HepG2 (cell line): ENCODE measurements around the gene DRC3. TPM values are rescaled to one million over a fixed set of nuclear protein-coding genes. Genes with fewer than 3 reads are reported as not detected.

Experiments
- AGO1 ChIP-seq: fragments of 200-400 bp; formaldehyde crosslinking; IDR thresholded peaks from 2 replicates; pipeline ENCODE4 v1.6.1; 2017; ENCODE audit warnings: mild to moderate bottlenecking, low read depth, low read length, moderate library complexity; ENCODE audit not compliant: poor library complexity, severe bottlenecking
- ELF3 ChIP-seq: IDR thresholded peaks from 2 replicates; pipeline ENCODE4 v1.6.1; 2016; ENCODE audit warnings: missing genetic modification reagents, missing compliant biosample characterization
- FOXP4 ChIP-seq: sonication (generic); formaldehyde crosslinking; IDR thresholded peaks from 2 replicates; pipeline ENCODE4 v1.4.0; 2020; ENCODE audit warnings: missing genetic modification reagents
- KMT2A ChIP-seq: sonication (generic); formaldehyde crosslinking; IDR thresholded peaks from 2 replicates; pipeline ENCODE4 v1.4.0; 2020; ENCODE audit warnings: missing genetic modification reagents
- MTERF4 ChIP-seq: sonication (generic); formaldehyde crosslinking; IDR thresholded peaks from 2 replicates; pipeline ENCODE4 v1.8.0; 2023; ENCODE audit warnings: mild to moderate bottlenecking, missing genetic modification reagents
- MYC ChIP-seq: sonication (generic); formaldehyde crosslinking; IDR thresholded peaks from 2 replicates; pipeline ENCODE4 v1.9.0; 2021; ENCODE audit warnings: missing genetic modification reagents, borderline replicate concordance
- RAD21 ChIP-seq: fragments of 450-650 bp; formaldehyde crosslinking; IDR thresholded peaks from 2 replicates; pipeline ENCODE4 v1.5.0; 2020; ENCODE audit warnings: mild to moderate bottlenecking
- SKIL ChIP-seq: sonication (generic); formaldehyde crosslinking; IDR thresholded peaks from 2 replicates; pipeline ENCODE4 v1.8.0; 2022; ENCODE audit warnings: missing genetic modification reagents, mild to moderate bottlenecking, moderate library complexity, borderline replicate concordance
- SNAPC4 ChIP-seq: sonication (generic); formaldehyde crosslinking; IDR thresholded peaks from 2 replicates; pipeline ENCODE4 v1.4.0; 2020; ENCODE audit warnings: mild to moderate bottlenecking, missing genetic modification reagents
- SOX6 ChIP-seq, 2 experiments: fragments of 450-650 bp in 1 of 2; sonication (generic) in 1 of 2; formaldehyde crosslinking in 1 of 2; IDR thresholded peaks; 2 replicates each; pipeline versions ENCODE4 v1.4.0 to v1.6.1; 2017 to 2020; ENCODE audit warnings: antibody characterized with exemption in 1 of 2, mild to moderate bottlenecking in 1 of 2, missing genetic modification reagents in 1 of 2
- TBP ChIP-seq: sonication (generic); formaldehyde crosslinking; IDR thresholded peaks from 2 replicates; pipeline ENCODE4 v1.5.0; 2020; ENCODE audit warnings: missing genetic modification reagents
- XRCC5 ChIP-seq: fragments of 200-400 bp; formaldehyde crosslinking; optimal IDR thresholded peaks from 2 replicates; pipeline ENCODE3; 2017; ENCODE audit warnings: mild to moderate bottlenecking, low read length
- ZBTB38 ChIP-seq: sonication (generic); formaldehyde crosslinking; IDR thresholded peaks from 2 replicates; pipeline ENCODE4 v1.5.1; 2020; ENCODE audit warnings: mild to moderate bottlenecking, missing genetic modification reagents
- ZNF24 ChIP-seq: fragments of 450-650 bp; IDR thresholded peaks from 2 replicates; pipeline ENCODE4 v1.6.1; 2017; ENCODE audit warnings: antibody characterized with exemption, mild to moderate bottlenecking
- ZNF276 ChIP-seq: sonication (generic); formaldehyde crosslinking; IDR thresholded peaks from 2 replicates; pipeline ENCODE4 v1.4.0; 2020; ENCODE audit warnings: mild to moderate bottlenecking, low read depth, missing genetic modification reagents
- ZNF512 ChIP-seq: sonication (generic); formaldehyde crosslinking; IDR thresholded peaks from 2 replicates; pipeline ENCODE4 v1.4.0; 2020; ENCODE audit warnings: mild to moderate bottlenecking, missing genetic modification reagents
- polyA plus RNA-seq, 8 experiments: library from polyadenylated mRNA; depleted of rRNA in 3 of 8; stranded (reverse) in 7 of 8; unstranded in 1 of 8; fragments of >200 nt; fragmentation: Illumina TruSeq in 4 of 8; extraction: Trizol in 4 of 8; gene quantifications; 2 replicates each; pipeline versions ENCODE4 v1.2.1 to v1.2.3, GENCODE V29; 2011 to 2016; ENCODE audit warnings: low read depth in 4 of 8, missing spikeins in 1 of 8, mixed read lengths in 1 of 8; ENCODE audit not compliant: insufficient read depth in 1 of 8
- total RNA-seq, 5 experiments: library from RNA; depleted of rRNA; stranded (reverse); fragments of >200 nt; fragmentation: Illumina TruSeq; extraction: Trizol; gene quantifications; 2 replicates each; pipeline ENCODE4 v1.2.3, GENCODE V29; 2016; ENCODE audit warnings: low read depth in 1 of 5

DRC3 gene
- total and polyA plus RNA-seq, 2 of the 13 experiments (the other 11 are each of a cell fraction or from before 2014, with no cell fraction given), result 0.53 to 0.87 TPM

GRCh38 chr17:18017958-18018357 is 45.3 kb downstream of the DRC3 start (continued):
- TF ChIP-seq SKIL (CRISPR knock-in tag), result peak; percentile 73; the same call in 1 of the 2 replicates
- TF ChIP-seq SNAPC4 (CRISPR knock-in tag), result no peak
- TF ChIP-seq MYC (CRISPR knock-in tag), result no peak
- no peak for TF ChIP-seq RAD21 (CRISPR knock-in tag)
- no peak for TF ChIP-seq ZNF24
- TF ChIP-seq KMT2A, result no peak
- TF ChIP-seq SOX6 (IDR thresholded peaks at IDR 0.05), result no peak
- peak; percentile 95 for TF ChIP-seq SOX6 (CRISPR knock-in tag; IDR thresholded peaks at IDR 0.05)
- no peak for TF ChIP-seq ZBTB38 (CRISPR knock-in tag)
- TF ChIP-seq ZNF276, result no peak
- no peak for TF ChIP-seq MTERF4
- TF ChIP-seq FOXP4, result peak; percentile 96
- no peak for TF ChIP-seq XRCC5
- TF ChIP-seq ZNF512 (CRISPR knock-in tag), result no peak
- TF ChIP-seq AGO1, result no peak
- TF ChIP-seq ELF3, result peak; percentile 55; the same call in 1 of the 2 replicates
- TF ChIP-seq TBP (CRISPR knock-in tag), result no peak
